HepG2 (cell line): ENCODE results near the gene SCYL1. TPM values are rescaled to one million over a fixed set of nuclear protein-coding genes. Genes with fewer than 3 reads are reported as not detected.
A peak's percentile ranks its signal among the peaks of the same experiment; 100 is the strongest.

Source experiments
- ATF7 ChIP-seq, 2 experiments: fragments of 450-650 bp in 1 of 2; sonication (generic) in 1 of 2; formaldehyde crosslinking in 1 of 2; IDR thresholded peaks; 2 replicates each; pipeline versions ENCODE4 v1.4.0 to v1.6.1; 2016 to 2020; ENCODE audit warnings: antibody characterized with exemption in 1 of 2, mild to moderate bottlenecking in 1 of 2, missing genetic modification reagents in 1 of 2
- ATRX ChIP-seq: sonication (generic); formaldehyde crosslinking; IDR thresholded peaks from 2 replicates; pipeline ENCODE4 v1.4.0; 2020; ENCODE audit warnings: missing genetic modification reagents, borderline replicate concordance
- CHCHD3 ChIP-seq: sonication (generic); formaldehyde crosslinking; IDR thresholded peaks from 2 replicates; pipeline ENCODE4 v1.8.0; 2022; ENCODE audit warnings: mild to moderate bottlenecking, missing genetic modification reagents, moderate library complexity
- CREB1 ChIP-seq, 2 experiments: fragments of 450-650 bp in 1 of 2; IDR thresholded peaks; 2 replicates each; pipeline ENCODE4 v1.6.1; 2016 to 2017; ENCODE audit warnings: control low read depth in 1 of 2, mild to moderate bottlenecking in 1 of 2, missing compliant biosample characterization in 1 of 2, missing genetic modification characterization in 1 of 2
- FOXP1 ChIP-seq, 2 experiments: fragments of 450-650 bp in 1 of 2; IDR thresholded peaks; 2 replicates each; pipeline ENCODE4 v1.6.1; 2017 to 2018; ENCODE audit warnings: antibody characterized with exemption in 1 of 2
- MTA3 ChIP-seq: sonication (generic); formaldehyde crosslinking; IDR thresholded peaks from 2 replicates; pipeline ENCODE4 v1.4.0; 2020; ENCODE audit warnings: missing genetic modification reagents
- NFIB ChIP-seq: sonication (generic); formaldehyde crosslinking; IDR thresholded peaks from 2 replicates; pipeline ENCODE4 v1.9.0; 2021; ENCODE audit warnings: missing genetic modification reagents, mild to moderate bottlenecking, borderline replicate concordance
- NPAS2 ChIP-seq: sonication (generic); formaldehyde crosslinking; IDR thresholded peaks from 2 replicates; pipeline ENCODE4 v1.8.0; 2022; ENCODE audit warnings: mild to moderate bottlenecking, missing genetic modification reagents, borderline replicate concordance
- POLR2A ChIP-seq, 2 experiments: IDR thresholded peaks; 2 replicates each; pipeline ENCODE4 v1.6.1; 2011; ENCODE audit warnings: low read depth in 2 of 2, low read length in 2 of 2, mild to moderate bottlenecking in 1 of 2, moderate library complexity in 1 of 2; ENCODE audit not compliant: insufficient read depth in 1 of 2
- PRMT3 ChIP-seq: sonication (generic); formaldehyde crosslinking; IDR thresholded peaks from 2 replicates; pipeline ENCODE4 v1.8.1; 2022; ENCODE audit warnings: low read depth, mild to moderate bottlenecking, moderate library complexity, missing genetic modification reagents, borderline replicate concordance
- SALL1 ChIP-seq: sonication (generic); formaldehyde crosslinking; IDR thresholded peaks from 2 replicates; pipeline ENCODE4 v1.8.0; 2022; ENCODE audit warnings: mild to moderate bottlenecking, missing genetic modification reagents
- SAP130 ChIP-seq: IDR thresholded peaks from 2 replicates; pipeline ENCODE4 v1.6.1; 2016; ENCODE audit warnings: low read depth
- SIX4 ChIP-seq: sonication (generic); formaldehyde crosslinking; IDR thresholded peaks from 2 replicates; pipeline ENCODE4 v1.4.0; 2020; ENCODE audit warnings: missing genetic modification reagents
- SKI ChIP-seq: fragments of 450-650 bp; IDR thresholded peaks from one replicate; pipeline ENCODE4 v1.6.1; 2018; ENCODE audit warnings: mild to moderate bottlenecking; ENCODE audit not compliant: partially characterized antibody
- SPEN ChIP-seq: sonication (generic); formaldehyde crosslinking; IDR thresholded peaks from 2 replicates; pipeline ENCODE4 v1.5.1; 2020; ENCODE audit warnings: low read depth, mild to moderate bottlenecking, missing genetic modification reagents
- SSRP1 ChIP-seq: IDR thresholded peaks from 2 replicates; pipeline ENCODE4 v1.6.1; 2016; ENCODE audit warnings: control low read depth
- TAF15 ChIP-seq: fragments of 200-400 bp; formaldehyde crosslinking; IDR thresholded peaks from one replicate; pipeline ENCODE4 v1.6.1; 2018; ENCODE audit warnings: mild to moderate bottlenecking, low read depth, low read length; ENCODE audit not compliant: poor library complexity, severe bottlenecking
- ZNF143 ChIP-seq: sonication (generic); formaldehyde crosslinking; IDR thresholded peaks from 2 replicates; pipeline ENCODE4 v1.4.0; 2020; ENCODE audit warnings: missing genetic modification reagents
- ZNF225 ChIP-seq: sonication (generic); formaldehyde crosslinking; IDR thresholded peaks from 2 replicates; pipeline ENCODE4 v1.4.0; 2020; ENCODE audit warnings: mild to moderate bottlenecking, missing genetic modification reagents
- ZNF256 ChIP-seq: sonication (generic); formaldehyde crosslinking; conservative IDR thresholded peaks from 2 replicates; pipeline ENCODE4 v1.4.0; 2020; ENCODE audit warnings: missing genetic modification reagents
- ZNF292 ChIP-seq: sonication (generic); formaldehyde crosslinking; IDR thresholded peaks from 2 replicates; pipeline ENCODE4 v1.8.1; 2022; ENCODE audit warnings: mild to moderate bottlenecking, low read depth, missing genetic modification reagents, borderline replicate concordance
- ZNF543 ChIP-seq: sonication (generic); formaldehyde crosslinking; IDR thresholded peaks from 2 replicates; pipeline ENCODE4 v1.4.0; 2020; ENCODE audit warnings: mild to moderate bottlenecking, missing genetic modification reagents
- ZNF546 ChIP-seq: sonication (generic); formaldehyde crosslinking; conservative IDR thresholded peaks from 2 replicates; pipeline ENCODE4 v1.8.1; 2023; ENCODE audit warnings: mild to moderate bottlenecking, missing genetic modification reagents
- ZNF572 ChIP-seq: sonication (generic); formaldehyde crosslinking; IDR thresholded peaks from 2 replicates; pipeline ENCODE4 v1.5.1; 2020; ENCODE audit warnings: mild to moderate bottlenecking, missing genetic modification reagents
- ZNF713 ChIP-seq: sonication (generic); formaldehyde crosslinking; IDR thresholded peaks from 2 replicates; pipeline ENCODE4 v1.4.0; 2020; ENCODE audit warnings: mild to moderate bottlenecking, missing genetic modification reagents
- polyA plus RNA-seq, 8 experiments: library from polyadenylated mRNA; depleted of rRNA in 3 of 8; stranded (reverse) in 7 of 8; unstranded in 1 of 8; fragments of >200 nt; fragmentation: Illumina TruSeq in 4 of 8; extraction: Trizol in 4 of 8; gene quantifications; 2 replicates each; pipeline versions ENCODE4 v1.2.1 to v1.2.3, GENCODE V29; 2011 to 2016; ENCODE audit warnings: low read depth in 4 of 8, missing spikeins in 1 of 8, mixed read lengths in 1 of 8; ENCODE audit not compliant: insufficient read depth in 1 of 8
- total RNA-seq, 5 experiments: library from RNA; depleted of rRNA; stranded (reverse); fragments of >200 nt; fragmentation: Illumina TruSeq; extraction: Trizol; gene quantifications; 2 replicates each; pipeline ENCODE4 v1.2.3, GENCODE V29; 2016; ENCODE audit warnings: low read depth in 1 of 5
- TF ChIP-seq, protein P1 (sequence below): sonication (generic); formaldehyde crosslinking; IDR thresholded peaks from 2 replicates; pipeline ENCODE4 v1.8.0; 2022; ENCODE audit warnings: missing genetic modification reagents, mild to moderate bottlenecking, inconsistent platforms, borderline replicate concordance
- TF ChIP-seq, protein P2 (sequence below): sonication (generic); formaldehyde crosslinking; IDR thresholded peaks from 2 replicates; pipeline ENCODE4 v1.8.0; 2022; ENCODE audit warnings: missing genetic modification reagents, mild to moderate bottlenecking, borderline replicate concordance
- TF ChIP-seq, protein P3 (sequence below): sonication (generic); formaldehyde crosslinking; IDR thresholded peaks from 2 replicates; pipeline ENCODE4 v1.8.0; 2022; ENCODE audit warnings: mild to moderate bottlenecking, missing genetic modification reagents; ENCODE audit not compliant: insufficient replicate concordance

SCYL1 gene
- total and polyA plus RNA-seq, 2 of the 13 experiments (the other 11 are each of a cell fraction or from before 2014, with no cell fraction given) = 65.9 to 103 TPM

DNA sequence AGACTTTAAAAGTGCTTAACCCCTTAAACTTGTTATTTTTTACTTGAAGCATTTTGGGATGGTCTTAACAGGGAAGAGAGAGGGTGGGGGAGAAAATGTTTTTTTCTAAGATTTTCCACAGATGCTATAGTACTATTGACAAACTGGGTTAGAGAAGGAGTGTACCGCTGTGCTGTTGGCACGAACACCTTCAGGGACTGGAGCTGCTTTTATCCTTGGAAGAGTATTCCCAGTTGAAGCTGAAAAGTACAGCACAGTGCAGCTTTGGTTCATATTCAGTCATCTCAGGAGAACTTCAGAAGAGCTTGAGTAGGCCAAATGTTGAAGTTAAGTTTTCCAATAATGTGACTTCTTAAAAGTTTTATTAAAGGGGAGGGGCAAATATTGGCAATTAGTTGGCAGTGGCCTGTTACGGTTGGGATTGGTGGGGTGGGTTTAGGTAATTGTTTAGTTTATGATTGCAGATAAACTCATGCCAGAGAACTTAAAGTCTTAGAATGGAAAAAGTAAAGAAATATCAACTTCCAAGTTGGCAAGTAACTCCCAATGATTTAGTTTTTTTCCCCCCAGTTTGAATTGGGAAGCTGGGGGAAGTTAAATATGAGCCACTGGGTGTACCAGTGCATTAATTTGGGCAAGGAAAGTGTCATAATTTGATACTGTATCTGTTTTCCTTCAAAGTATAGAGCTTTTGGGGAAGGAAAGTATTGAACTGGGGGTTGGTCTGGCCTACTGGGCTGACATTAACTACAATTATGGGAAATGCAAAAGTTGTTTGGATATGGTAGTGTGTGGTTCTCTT, 23.2 kb upstream of the SCYL1 start (continued):
- TF ChIP-seq, protein P1, sequence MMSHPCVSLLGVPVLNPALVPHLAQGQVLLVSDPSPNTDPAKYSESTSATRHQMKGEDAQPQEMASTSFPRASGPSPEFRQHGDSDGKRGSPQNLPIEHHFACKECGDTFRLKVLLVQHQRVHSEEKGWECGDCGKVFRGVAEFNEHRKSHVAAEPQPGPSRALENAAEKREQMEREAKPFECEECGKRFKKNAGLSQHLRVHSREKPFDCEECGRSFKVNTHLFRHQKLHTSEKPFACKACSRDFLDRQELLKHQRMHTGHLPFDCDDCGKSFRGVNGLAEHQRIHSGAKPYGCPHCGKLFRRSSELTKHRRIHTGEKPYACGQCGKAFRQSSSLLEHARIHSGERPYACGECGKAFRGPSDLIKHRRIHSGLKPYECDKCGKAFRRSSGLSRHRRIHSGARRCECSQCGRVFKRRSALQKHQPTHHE (CRISPR knock-in tag) = no peak
- TF ChIP-seq SKI (no peak), SSRP1 (CRISPR knock-in tag) (0 out of 2 replicates have a peak, but pooled peaks have one; percentile 77), CREB1 (IDR thresholded peaks at IDR 0.05) (no peak), CREB1 (CRISPR knock-in tag; IDR thresholded peaks at IDR 0.05) (no peak), SALL1 (CRISPR knock-in tag) (no peak), ZNF572 (CRISPR knock-in tag) (no peak), SIX4 (CRISPR knock-in tag) (no peak), TAF15 (no peak), ZNF292 (CRISPR knock-in tag) (no peak), ATF7 (IDR thresholded peaks at IDR 0.05) (no peak), ATF7 (CRISPR knock-in tag; IDR thresholded peaks at IDR 0.05) (no peak), MTA3 (CRISPR knock-in tag) (no peak), SPEN (CRISPR knock-in tag) (no peak), ZNF543 (no peak), POLR2A (IDR thresholded peaks at IDR 0.05; ENCODE audit: insufficient read depth in 1 of 2, low read depth in 2 of 2, low read length in 2 of 2) (peak; percentile 23 to 40; a peak in 2 of 4 replicates), ZNF256 (CRISPR knock-in tag) (no peak), NFIB (no peak), NPAS2 (CRISPR knock-in tag) (no peak), ZNF546 (CRISPR knock-in tag) (no peak), PRMT3 (no peak), ZNF143 (CRISPR knock-in tag) (no peak), ZNF713 (CRISPR knock-in tag) (no peak), ATRX (CRISPR knock-in tag) (no peak), FOXP1 (IDR thresholded peaks at IDR 0.05) (no peak), FOXP1 (CRISPR knock-in tag; IDR thresholded peaks at IDR 0.05) (no peak), ZNF225 (CRISPR knock-in tag) (no peak), SAP130 (CRISPR knock-in tag) (peak; percentile 21; the same call in 1 of the 2 replicates), CHCHD3 (no peak)
- TF ChIP-seq, protein P2, sequence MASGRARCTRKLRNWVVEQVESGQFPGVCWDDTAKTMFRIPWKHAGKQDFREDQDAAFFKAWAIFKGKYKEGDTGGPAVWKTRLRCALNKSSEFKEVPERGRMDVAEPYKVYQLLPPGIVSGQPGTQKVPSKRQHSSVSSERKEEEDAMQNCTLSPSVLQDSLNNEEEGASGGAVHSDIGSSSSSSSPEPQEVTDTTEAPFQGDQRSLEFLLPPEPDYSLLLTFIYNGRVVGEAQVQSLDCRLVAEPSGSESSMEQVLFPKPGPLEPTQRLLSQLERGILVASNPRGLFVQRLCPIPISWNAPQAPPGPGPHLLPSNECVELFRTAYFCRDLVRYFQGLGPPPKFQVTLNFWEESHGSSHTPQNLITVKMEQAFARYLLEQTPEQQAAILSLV (CRISPR knock-in tag) = no peak
- TF ChIP-seq, protein P3, sequence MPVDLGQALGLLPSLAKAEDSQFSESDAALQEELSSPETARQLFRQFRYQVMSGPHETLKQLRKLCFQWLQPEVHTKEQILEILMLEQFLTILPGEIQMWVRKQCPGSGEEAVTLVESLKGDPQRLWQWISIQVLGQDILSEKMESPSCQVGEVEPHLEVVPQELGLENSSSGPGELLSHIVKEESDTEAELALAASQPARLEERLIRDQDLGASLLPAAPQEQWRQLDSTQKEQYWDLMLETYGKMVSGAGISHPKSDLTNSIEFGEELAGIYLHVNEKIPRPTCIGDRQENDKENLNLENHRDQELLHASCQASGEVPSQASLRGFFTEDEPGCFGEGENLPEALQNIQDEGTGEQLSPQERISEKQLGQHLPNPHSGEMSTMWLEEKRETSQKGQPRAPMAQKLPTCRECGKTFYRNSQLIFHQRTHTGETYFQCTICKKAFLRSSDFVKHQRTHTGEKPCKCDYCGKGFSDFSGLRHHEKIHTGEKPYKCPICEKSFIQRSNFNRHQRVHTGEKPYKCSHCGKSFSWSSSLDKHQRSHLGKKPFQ = no peak
